DMS 273 treated with DMSO at 0.1 percent for 48 hours (cell line): Measurements from ENCODE around the gene ADRA2B.

ENCODE experiments used
- DNase-seq: peaks from one replicate; lab custom pipeline; 2025; lab: John Stamatoyannopoulos, UW

ADRA2B gene

DNA sequence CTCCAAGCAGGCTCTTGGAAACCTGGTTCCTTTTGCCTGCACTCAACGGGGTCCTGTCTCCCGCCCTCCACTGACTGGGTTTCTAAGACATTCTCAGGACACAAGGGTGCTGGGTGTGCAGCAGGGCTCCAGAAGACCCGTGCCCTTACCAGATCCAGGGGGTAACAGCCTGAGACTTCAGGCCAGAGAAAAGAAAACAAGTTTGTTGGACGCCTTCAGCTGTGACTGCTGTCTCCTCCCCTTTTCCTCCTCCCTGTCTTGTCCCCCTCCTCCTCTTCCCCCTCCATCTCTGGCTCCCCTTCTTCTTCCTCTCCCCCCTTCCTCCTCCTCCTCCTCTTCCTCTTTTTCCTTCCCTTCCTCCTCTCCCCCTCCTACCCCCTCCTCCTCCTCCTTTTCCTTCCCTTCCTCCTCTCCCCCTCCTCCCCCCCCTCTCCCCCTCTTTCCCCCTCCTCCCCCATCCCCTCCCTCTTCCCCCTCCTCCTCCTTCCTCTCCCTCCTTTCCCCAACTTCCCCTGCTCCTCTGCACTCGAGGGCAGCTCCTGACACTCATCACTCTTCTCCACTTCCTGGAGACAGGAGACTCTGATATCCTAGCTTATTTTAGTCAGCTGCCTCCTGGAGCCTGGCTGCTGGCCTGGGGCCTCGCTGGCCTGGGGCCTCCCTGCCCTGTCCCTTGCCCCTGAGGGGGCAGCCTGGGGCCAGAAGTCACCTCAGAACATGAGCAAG, 12.4 kb downstream of the ADRA2B start:
- no peak for DNase-seq

GRCh38 chr2:96103187-96103601, 13.2 kb downstream of the ADRA2B start:
- no peak for DNase-seq

DNA sequence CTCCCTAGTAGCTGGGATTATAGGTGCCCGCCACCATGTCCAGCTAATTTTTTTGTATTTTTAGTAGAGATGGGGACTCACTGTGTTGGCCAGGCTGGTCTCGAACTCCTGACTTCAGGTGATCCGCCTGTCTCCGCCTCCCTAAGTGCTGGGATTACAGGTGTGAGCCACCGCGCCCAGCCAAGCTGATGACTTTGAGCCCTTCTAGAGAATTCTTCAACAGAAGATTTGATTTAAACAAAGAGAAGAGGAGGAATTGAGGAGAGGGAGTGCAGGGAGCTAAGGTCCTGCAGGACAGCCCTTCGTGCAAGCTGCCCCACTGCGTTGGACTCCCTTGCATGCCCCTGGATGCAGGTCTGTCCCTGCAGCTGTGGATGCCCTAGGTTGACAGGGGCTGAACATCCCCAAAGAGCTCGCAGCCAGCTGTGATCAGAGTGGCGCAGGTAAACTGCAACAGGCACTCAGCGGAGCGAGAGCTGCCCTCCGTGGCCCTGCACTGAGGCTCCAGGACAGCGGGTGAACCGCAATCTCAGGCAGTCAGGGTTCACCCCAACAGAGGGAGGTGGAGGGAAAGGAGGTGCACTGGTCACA, 13.7 kb downstream of the ADRA2B start:
- DNase-seq, result no peak

DNA sequence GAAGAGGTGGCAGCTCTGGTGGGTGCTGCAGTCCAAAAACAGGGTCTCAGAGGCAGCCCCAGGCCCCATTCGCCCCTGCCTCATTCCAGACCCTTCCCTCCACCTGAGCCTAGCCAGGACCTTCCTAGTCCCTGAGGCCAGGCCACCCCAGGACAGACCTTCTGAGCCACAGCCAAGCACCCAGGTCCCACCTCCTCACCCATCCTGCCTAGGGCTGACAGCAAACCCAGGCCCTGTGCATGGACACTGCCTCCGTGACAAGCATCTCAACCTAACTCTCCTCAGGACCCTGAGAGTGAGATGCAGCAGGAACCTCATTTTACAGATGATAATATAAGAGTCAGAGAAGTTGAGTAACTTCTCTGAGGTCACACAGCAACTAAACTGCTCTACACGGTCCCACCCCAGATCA, 15.5 kb downstream of the ADRA2B start:
- no peak for DNase-seq

DNA sequence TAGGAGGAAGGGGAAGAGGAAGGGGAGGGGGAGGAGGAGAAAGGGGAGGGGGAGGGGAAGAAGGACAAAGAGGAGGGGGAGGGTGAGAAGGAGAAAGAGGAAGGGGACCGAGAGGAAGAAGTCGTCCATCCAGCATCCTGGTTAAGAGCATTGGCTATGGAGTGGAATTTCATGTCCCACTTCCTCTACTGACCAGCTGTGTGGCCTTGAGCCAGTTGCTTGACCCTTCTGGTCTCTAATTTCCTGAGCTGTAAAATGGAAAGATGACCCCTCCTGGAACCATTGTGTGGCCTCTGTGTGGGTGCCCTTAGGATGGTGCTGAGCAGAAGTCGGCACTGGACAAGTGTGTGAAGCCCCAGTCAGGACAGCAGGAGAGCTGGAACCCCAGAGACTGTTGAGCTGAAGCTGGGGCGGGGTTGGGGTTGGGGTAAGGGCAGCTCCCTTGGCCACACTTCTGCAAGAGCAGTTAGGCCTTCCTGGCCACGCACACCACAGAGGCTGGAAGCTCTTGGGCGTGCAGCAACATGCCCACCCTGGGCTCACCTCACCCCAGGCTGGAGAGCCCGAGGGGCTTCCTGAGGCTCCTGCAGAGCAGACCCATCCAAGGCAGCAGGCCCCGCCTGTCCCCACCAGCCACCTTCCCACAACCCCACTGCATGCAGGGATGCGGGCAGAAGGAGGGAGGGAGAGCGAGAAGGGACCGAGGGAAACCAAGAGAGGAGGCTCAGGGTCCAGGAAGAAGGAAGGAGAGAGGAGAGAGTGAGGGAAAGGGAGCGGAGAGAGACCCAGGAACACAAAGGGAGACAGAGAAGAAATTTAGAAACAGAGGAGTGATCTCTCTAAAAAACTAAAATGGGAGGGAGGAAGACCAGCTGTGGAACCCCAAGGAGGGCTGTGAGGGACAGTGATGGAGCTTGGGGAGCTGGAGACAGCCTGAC, 16.2 kb downstream of the ADRA2B start:
- no peak for DNase-seq

DNA sequence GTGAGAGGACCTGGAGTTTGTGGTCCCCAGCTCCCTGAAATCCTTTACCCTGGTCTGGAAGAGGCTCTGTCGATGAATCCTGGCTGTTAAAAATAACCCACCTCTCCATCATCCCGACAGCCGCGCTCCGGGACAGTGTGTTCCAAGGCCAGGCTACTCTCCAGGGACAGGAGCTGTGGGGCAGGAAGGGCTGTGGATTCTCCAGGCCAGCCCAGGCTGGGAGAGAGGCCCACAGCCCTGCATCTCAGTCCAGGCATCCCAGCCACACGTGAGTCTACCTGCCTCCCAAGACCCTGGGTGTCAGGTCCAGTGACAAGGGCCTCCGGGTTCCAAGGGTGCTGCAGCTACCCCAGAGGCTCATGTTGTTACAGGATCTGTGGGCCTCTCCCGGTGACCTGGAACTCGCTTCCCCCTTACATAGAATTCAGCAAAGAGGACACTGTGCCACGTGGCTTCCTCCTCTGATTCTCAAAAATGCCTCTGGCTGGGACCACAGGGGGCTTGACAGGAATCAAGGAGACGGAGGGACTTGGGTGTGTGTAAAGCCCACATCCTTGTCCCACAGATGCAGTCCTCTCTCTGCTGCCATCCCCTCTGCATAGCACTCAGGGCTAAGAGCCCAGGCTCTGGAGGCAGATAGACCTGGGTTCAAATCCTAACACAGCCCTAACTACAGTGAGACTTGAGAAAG, 17.3 kb downstream of the ADRA2B start:
- no peak for DNase-seq

DNA sequence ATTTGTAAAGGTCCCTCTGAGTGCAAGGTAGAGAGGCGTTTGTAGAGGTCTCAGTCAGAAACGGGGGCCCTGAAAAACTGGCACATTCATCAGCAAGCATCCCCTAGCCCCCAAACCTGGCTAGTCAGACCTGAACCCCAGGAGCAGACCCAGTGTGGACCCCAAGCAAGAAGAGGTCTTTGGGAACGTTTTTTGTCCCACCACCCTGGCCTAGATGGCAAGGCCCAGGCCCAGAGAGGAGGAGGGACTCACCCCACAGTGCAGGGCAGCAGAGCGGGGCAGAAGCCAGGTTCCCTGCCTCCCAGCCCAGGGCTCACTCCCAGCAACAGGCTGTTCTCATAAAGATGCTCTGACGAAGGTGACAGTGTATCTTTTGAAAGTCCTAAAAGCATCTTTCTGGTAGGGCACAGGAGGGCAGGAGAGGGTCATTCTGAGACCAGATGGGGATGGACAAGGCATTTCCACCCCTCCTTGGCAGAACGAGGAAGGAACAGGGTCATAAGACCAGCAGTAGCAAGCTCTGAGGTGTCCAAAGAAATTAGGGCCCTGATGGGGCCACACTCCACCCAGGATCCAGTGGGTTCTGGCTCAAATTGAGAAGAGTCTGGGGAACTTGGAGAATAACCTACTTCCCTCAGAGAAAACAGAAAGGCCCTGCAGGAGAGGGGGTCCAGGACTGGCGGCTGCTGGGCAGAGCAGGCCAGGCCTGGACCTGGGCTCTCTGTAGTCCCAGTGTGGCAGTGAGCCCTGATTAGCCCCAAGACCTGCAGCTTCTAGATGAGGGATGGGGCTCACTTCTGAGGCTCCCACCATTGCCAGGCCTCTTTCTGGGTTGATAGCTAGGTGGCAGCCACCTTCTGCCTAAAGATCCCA, 18.2 kb downstream of the ADRA2B start:
- no peak for DNase-seq

- DNase-seq, result no peak
These were observed 18.9 kb downstream of the ADRA2B start for GRCh38 chr2:96097441-96097840.

DNA sequence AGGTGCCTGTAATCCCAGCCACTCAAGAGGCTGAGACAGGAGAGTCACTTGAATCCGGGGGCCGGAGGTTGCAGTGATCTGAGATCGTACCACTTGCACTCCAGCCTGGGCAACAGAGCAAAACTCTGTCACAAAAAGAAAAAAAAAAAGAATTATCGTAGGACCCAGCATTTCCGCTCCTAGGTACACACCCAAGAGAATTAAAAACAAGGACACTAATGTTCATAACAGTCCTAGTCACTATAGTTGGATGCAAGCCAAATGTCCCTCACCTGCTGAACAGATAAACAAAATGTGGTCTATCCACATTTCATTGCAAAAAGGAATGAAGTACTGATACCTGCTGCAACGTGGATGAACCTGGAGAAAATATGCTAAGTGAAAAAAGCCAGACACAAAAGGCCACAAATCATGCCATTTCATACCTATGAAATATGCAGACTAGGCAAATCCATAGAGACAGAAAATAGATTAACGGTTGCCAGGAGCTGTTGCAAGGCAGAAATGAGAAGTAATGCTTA, 21.2 kb downstream of the ADRA2B start:
- no peak for DNase-seq

GRCh38 chr2:96093528-96093927, 22.8 kb downstream of the ADRA2B start:
- DNase-seq, result no peak

DNA sequence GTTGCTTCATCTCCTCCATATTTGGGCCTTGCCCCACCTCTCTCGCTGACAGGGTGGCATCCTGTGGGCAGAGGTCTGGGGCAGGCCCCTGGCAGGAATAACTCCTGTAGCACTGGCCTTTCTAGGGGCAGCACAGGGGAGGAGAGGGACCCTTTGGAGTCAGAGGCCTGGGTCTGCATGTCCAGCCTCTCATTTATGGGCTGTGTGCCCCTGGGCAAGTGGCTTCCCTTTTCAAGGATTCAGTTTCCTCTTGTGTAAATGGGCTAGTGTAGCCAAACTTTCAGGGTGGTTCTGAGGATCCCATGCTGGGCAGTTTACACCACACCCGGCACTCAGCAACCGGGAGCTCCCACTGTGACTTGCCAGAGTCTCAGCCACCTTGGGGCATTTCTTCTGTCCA, 23.4 kb downstream of the ADRA2B start:
- DNase-seq, result no peak

GRCh38 chr2:96092573-96092877, 23.8 kb downstream of the ADRA2B start:
- DNase-seq, result no peak

DNA sequence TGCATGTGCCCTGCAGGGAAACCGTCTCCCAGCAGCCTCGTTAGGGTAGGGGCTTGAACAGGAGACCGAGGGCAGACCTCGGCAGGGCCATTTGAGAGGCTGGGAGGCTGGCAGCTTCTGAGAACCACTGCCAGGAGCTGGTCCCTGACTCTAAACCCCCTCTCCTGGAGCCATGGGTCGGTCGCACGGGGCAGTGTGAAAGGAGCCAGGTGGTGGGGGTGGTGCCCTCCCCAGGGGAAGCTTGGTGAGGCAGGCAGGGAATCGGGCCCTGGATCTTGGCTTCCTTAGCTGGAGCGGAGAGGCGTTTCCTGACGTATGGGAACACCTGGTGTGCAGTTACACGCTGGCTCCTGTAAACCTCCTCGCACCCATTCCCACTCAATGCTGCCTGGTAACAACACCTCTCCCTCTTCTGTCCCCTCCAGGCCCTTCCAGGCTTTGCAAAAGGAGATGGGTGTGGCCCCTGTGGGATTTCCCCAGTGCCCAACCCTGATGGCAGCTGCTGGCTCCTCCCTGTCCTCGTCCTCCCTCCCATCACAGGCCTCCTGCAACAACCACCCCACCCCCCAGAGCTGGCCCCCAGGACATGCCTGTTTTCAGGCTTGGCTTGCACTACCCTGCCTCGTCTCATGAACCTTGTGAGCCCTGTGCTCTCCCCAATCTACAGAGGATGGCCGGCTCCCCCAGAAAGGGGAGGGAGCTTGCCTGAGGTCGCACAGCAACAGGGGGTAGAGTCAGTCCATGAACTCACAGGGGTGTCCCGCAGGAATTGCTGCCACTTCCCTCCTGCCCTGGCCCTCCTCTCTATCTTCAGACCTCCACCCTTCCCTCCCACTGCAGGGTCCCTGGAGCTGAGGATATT, 24.4 kb downstream of the ADRA2B start:
- DNase-seq, result no peak

DNA sequence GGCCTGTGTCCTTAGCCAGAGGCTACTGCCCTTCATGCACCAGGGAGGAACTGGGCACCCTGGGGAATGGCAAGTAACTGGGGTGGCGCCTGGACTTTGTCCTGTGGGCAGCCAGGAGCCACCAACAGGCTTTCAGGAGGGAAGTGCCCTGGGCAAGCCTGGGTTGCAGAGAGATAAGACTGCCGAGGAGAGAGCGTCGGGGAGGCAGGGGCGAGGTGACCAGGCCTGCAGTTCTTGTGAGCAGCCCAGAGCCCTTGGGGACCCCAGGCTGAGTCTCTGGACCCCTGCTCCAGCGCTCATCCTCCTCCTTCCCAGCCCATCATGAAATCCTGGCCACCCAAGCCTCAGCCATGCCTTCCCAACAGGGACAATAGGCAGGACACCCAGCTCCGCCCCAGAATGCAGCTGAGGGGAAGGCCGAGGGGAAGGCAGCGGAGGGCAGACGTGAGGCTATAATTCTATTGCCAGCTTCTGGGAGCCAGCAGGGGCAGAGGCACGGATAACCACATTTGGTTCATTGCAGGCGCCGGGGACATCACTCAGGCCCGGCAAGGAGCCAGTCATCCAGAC, 25.1 kb downstream of the ADRA2B start:
- DNase-seq, result no peak

DNA sequence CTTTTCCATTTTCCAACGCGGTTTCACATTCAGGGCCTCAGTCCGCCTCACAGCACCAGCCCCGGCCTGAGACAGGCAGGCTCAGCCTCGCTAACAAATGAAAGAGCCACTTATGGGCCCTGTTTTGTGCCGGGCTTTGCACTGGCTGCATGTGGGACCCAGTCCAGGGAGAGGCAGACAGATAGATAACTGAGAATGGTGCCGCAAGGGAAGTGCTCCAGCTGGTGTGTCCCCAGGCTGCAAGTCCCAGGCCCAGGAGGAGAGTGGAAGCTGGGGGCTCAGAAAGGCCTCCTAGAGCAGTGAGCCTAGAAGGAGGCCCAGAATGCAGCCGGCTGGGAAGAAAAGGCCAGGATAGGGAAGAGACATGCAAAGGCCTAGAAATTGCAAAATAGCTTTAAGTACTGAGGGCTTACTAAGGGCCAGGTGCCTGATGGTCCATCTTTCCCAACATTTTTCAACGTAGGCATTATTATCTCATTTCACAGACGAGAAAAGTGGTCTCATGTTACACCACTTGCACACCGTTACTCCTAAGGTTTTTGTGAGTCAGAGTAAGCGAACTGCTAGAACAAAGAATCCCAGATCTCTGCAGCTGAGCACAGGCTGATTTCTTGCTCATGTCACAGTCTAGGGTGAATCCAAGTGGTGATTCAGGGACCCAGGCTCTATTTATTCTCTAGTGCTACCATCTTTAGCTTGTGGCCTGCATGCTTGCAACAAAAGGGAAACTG, 26.0 kb downstream of the ADRA2B start:
- no peak for DNase-seq

- no peak for DNase-seq
These were observed 26.8 kb downstream of the ADRA2B start for GRCh38 chr2:96089356-96090195.

DNA sequence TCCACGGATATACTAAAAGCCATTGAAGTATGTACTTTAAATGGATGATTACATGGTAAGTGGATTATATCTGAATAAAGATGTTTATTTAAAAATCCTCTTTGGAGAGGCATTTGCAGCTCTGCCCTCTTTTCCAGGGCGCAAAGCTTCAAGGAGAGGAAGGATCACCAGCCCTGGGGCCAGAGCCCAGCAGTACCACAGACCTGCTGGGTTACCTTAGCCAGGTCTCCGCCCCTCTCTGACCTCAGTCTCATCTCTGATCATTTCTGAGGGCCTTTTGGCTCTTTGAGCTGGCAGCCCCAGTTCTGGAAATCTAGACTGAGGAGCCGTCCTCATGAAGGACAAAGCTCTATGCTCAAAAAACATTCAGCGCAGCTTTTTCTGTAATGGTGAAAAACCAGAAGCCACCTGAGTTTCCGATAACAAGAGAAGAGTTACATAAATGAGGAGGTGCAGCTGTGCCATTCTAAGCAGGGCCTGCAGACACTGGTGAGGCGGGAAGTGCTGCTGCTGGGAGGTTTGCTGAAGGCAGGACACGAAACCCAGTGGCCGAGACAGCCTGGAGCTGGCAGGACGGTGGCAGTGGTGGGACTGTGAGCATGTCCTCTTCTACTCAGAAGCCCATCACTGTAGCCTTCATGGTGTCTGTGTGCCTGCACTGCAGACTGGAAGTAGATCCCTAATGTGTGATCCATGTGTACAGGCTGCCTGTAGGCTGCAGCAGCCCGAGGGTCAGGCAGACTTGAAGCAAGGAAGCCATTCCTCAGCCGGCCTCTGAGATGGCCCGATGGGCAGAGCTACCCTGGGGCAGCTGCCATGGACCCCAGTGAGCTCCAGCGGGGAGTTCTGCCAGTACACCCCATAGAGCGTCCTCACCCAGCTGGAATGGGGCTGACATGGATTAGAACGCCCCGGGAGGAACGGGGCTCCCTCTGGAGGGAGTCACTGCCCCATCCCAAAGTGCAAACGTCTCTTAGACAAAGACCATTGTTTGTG, 27.7 kb downstream of the ADRA2B start:
- no peak for DNase-seq
